Spleen (tissue), 11 donors: ENCODE data around the gene ITGB8. TPM values are rescaled to one million over a fixed set of nuclear protein-coding genes. Genes with fewer than 3 reads are reported as not detected.

Experiments
- DNase-seq: peaks from one replicate; pipeline ENCODE4 v3.0.0-alpha.2; 2020
- H3K27ac ChIP-seq, 8 donors: fragments of 200-600 bp; sonication (generic) in 7 of 8; 1 replicate in 4 of 8; 2 replicates in 4 of 8; pipeline versions ENCODE4 v1.5.0 to v1.8.0; 2016 to 2021; ENCODE audit warnings: inconsistent platforms in 4 of 8, mild to moderate bottlenecking in 4 of 8, moderate library complexity in 1 of 8
- H3K27me3 ChIP-seq, 7 donors: fragments of 200-600 bp; sonication (generic) in 6 of 7; replicated peaks in 1 of 7; 1 replicate in 4 of 7; 2 replicates in 3 of 7; pipeline versions ENCODE4 v1.5.0 to v1.8.0; 2016 to 2021; ENCODE audit warnings: inconsistent platforms in 3 of 7, mild to moderate bottlenecking in 1 of 7
- H3K36me3 ChIP-seq, 6 donors: fragments of 200-600 bp; sonication (generic) in 5 of 6; 1 replicate in 4 of 6; 2 replicates in 2 of 6; pipeline versions ENCODE4 v1.5.0 to v1.8.0; 2016 to 2021; ENCODE audit warnings: inconsistent platforms in 2 of 6
- H3K4me1 ChIP-seq, 6 donors: fragments of 200-600 bp; sonication (generic) in 5 of 6; 1 replicate in 3 of 6; 2 replicates in 3 of 6; pipeline versions ENCODE4 v1.5.0 to v1.8.0; 2016 to 2021; ENCODE audit warnings: inconsistent platforms in 3 of 6
- H3K4me3 ChIP-seq, 8 donors: fragments of 200-600 bp; sonication (generic) in 7 of 8; 1 replicate in 4 of 8; 2 replicates in 4 of 8; pipeline versions ENCODE4 v1.5.0 to v1.8.0; 2016 to 2021; ENCODE audit warnings: inconsistent platforms in 4 of 8, mild to moderate bottlenecking in 4 of 8, moderate library complexity in 2 of 8
- H3K9me3 ChIP-seq, 8 donors: fragments of 200-600 bp; sonication (generic) in 7 of 8; 1 replicate in 4 of 8; 2 replicates in 4 of 8; pipeline versions ENCODE4 v1.5.0 to v1.8.0; 2016 to 2021; ENCODE audit warnings: inconsistent platforms in 4 of 8
- CTCF ChIP-seq, 11 experiments: fragments of 200-600 bp in 7 of 11; fragments of 450-650 bp in 4 of 11; sonication (generic) in 4 of 11; IDR thresholded peaks in 8 of 11; conservative IDR thresholded peaks in 3 of 11; 1 replicate in 7 of 11; 2 replicates in 4 of 11; pipeline versions ENCODE4 v1.4.0 to v1.8.0; 2016 to 2021; ENCODE audit warnings: antibody characterized with exemption in 11 of 11, inconsistent platforms in 4 of 11, mild to moderate bottlenecking in 1 of 11
- POLR2A ChIP-seq, 3 donors: fragments of 450-650 bp; IDR thresholded peaks; one replicate each; pipeline ENCODE4 v1.5.1; 2017; ENCODE audit warnings: antibody characterized with exemption in 3 of 3, mild to moderate bottlenecking in 1 of 3
- POLR2AphosphoS5 ChIP-seq, 3 donors: sonication (generic); formaldehyde crosslinking; IDR thresholded peaks; one replicate each; pipeline ENCODE4 v1.5.1; 2017; ENCODE audit warnings: antibody characterized with exemption in 3 of 3
- WGBS, 5 donors: extraction: QIAGEN DNeasy Blood & Tissue Kit in 3 of 5; methylation state at CpG; one replicate each; pipeline versions ENCODE4 v1.1.5 to v1.1.7; 2013 to 2018; 5-methylcytosine and 5-hydroxymethylcytosine counted together
- intact Hi-C: fragments of 100-400 bp; cut with DNase I; formaldehyde crosslinking; loops from one replicate; pipeline ENCODE4 v1.15.0; 2023; ENCODE audit warnings: low total_unique reads
- polyA plus RNA-seq, 3 donors: library from polyadenylated mRNA; stranded (reverse); fragments of 200-250 nt; gene quantifications; one replicate each; pipeline ENCODE4 v1.2.1, GENCODE V29; 2013
- total RNA-seq, 7 donors: library from RNA; depleted of rRNA in 3 of 7; stranded (reverse); fragments of >200 nt in 3 of 7; fragmentation: NEBNext Ultra II Directional in 4 of 7; extraction: Animal tissue kit (Norgen Biotek cat#: 25700) in 4 of 7; gene quantifications; one replicate each; pipeline versions ENCODE4 v1.1.0 to v1.2.1, GENCODE V29; 2016 to 2021
- donor health status: healthy with polysubstance abuse.
- donor health status: DM: no; HTN: no; CAD: no; lungs with moderate emphysema.
- donor health status: DM: no; HTN: no; CAD: no.
- donor health status: Bipolar disorder and iron deficiency.
- donor health status: healthy.
- donor health status: DM: no; HTN: no; CAD: no.
- donor health status: DM: yes; HTN: yes; CAD: no.

ITGB8 gene
- total and polyA plus RNA-seq, 10 donors = 0.11 to 1.1 (median 0.28) TPM

DNA sequence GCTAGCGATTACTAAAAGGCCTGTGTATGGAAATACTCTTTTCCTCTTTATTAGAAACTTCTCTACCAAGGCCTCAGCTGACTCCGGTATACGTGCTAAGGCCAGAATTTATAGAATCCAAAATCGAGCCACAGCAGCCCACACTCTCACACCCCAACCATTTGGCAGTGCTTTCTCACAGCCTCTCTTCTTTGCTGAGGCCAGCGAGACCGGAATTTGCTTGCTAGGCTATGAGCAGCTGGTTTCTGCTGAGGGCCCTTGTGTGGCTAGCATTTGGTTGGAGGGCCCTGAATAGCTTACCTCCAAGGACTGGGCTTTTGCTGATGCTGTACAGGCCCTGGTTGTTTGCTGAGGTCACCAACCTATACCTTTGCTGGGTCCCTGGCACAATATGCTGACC is 46.1 kb downstream of the ITGB8 start:
- 81 to 87% (median 84%) methylated on average over 6 of the region's 6 CpGs for WGBS, 5 donors
- DNase-seq = no peak
- Histone ChIP-seq H3K9me3 (no peaks in the 10 kb centered on the region), H3K27me3 (no peaks in the 10 kb centered on the region), H3K27ac (no peak overlapping the region), H3K4me3 (no peak overlapping the region), H3K4me1 (no peaks in the 10 kb centered on the region), H3K36me3 (no peaks in the 10 kb centered on the region)
- TF ChIP-seq POLR2A (IDR thresholded peaks at IDR 0.05) = no peak
- no peak for TF ChIP-seq POLR2AphosphoS5 (IDR thresholded peaks at IDR 0.05)
- TF ChIP-seq CTCF (IDR thresholded peaks at IDR 0.05 in 8 of 11, conservative IDR thresholded peaks at IDR 0.05 in 3 of 11) = no peak
- intact Hi-C loops = no loop called here

GRCh38 chr7:20381406-20382034 is 50.8 kb downstream of the ITGB8 start:
- DNase-seq = no peak
- TF ChIP-seq POLR2AphosphoS5 (IDR thresholded peaks at IDR 0.05) = no peak
- no peak for TF ChIP-seq POLR2A (IDR thresholded peaks at IDR 0.05)
- TF ChIP-seq CTCF (IDR thresholded peaks at IDR 0.05 in 8 of 11, conservative IDR thresholded peaks at IDR 0.05 in 3 of 11) = no peak
- intact Hi-C loops = no loop called here
- no peak overlapping the region for H3K4me3 ChIP-seq
- H3K27ac ChIP-seq = no peak overlapping the region
- H3K27me3 ChIP-seq = no peaks in the 10 kb centered on the region
- WGBS, 5 donors = 89 to 95% (median 94%) methylated on average over 17 of the region's 17 CpGs
- no peaks in the 10 kb centered on the region for H3K9me3 ChIP-seq
- H3K4me1 ChIP-seq = no peaks in the 10 kb centered on the region
- H3K36me3 ChIP-seq = no peaks in the 10 kb centered on the region

DNA sequence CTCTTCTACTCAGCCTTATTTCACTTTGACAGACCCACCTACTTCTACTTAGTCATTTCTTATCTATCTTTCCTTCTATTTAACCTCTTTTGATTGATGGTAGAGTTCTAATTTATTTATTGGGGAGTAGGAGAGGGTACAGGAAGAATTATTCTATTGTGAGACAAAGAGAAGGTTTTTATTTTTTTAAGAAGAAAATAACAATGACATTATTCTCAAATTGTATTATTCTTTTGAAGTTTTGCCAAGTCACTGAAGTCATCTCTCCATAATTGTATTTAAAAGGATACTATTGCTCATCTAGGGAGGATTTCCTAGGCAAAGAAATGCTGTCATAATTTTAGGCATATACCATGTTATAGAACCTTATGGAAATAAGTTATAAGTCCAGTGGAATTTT is 52.7 kb downstream of the ITGB8 start:
- DNase-seq = no peak

DNA sequence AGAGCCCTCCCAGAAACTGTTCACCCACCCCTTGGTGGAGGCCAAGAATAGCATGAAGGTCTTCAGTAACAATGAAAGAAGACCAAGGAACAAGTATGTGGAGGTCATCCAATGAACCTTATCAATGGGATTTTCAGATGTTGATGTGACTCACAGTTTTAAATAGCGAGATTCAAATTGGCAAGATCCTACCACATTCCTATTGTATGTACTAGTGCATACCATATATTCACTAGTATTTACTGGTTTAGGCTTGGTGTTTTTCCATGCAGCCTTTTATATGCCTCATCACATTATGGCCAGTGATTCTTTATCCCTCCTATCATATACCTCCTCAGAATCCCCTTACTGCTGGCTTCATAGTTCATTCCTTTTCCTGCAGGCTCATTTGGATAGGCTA is 54.4 kb downstream of the ITGB8 start:
- no peaks in the 10 kb centered on the region for H3K4me1 ChIP-seq
- intact Hi-C loops = no loop called here
- DNase-seq = no peak
- H3K27ac ChIP-seq = no peak overlapping the region
- H3K9me3 ChIP-seq = no peaks in the 10 kb centered on the region
- TF ChIP-seq POLR2AphosphoS5 (IDR thresholded peaks at IDR 0.05) = no peak
- no peak for TF ChIP-seq POLR2A (IDR thresholded peaks at IDR 0.05)
- no peak for TF ChIP-seq CTCF (IDR thresholded peaks at IDR 0.05 in 8 of 11, conservative IDR thresholded peaks at IDR 0.05 in 3 of 11)
- H3K4me3 ChIP-seq = no peak overlapping the region
- 61 to 92% (median 81%) methylated on average over 1 of the region's 1 CpG for WGBS, 5 donors
- H3K36me3 ChIP-seq = no peaks in the 10 kb centered on the region
- no peaks in the 10 kb centered on the region for H3K27me3 ChIP-seq

More for the DNA sequence above, 52.7 kb downstream of the ITGB8 start:
- H3K4me3 ChIP-seq = no peak overlapping the region
- H3K4me1 ChIP-seq = no peaks in the 10 kb centered on the region
- TF ChIP-seq CTCF (IDR thresholded peaks at IDR 0.05 in 8 of 11, conservative IDR thresholded peaks at IDR 0.05 in 3 of 11) (no peak), POLR2AphosphoS5 (IDR thresholded peaks at IDR 0.05) (no peak), POLR2A (IDR thresholded peaks at IDR 0.05) (no peak)
- H3K9me3 ChIP-seq = no peaks in the 10 kb centered on the region
- no peaks in the 10 kb centered on the region for H3K36me3 ChIP-seq
- H3K27me3 ChIP-seq = no peaks in the 10 kb centered on the region
- intact Hi-C loops = no loop called here
- no peak overlapping the region for H3K27ac ChIP-seq
